OCI-LY1 (cell line): ENCODE data around the gene EFHD2.
A peak's percentile ranks its signal among the peaks of the same experiment; 100 is the strongest.

Experiments used
- CTCF ChIP-seq: fragments of 200-600 bp; sonication (generic), shearing (Covaris generic); IDR thresholded peaks from 2 replicates; pipeline ENCODE4 v1.5.1; 2017; ENCODE audit warnings: mild to moderate bottlenecking, antibody characterized with exemption, low read length, moderate library complexity, mixed read lengths
- EZH2 ChIP-seq: fragments of 200-600 bp; sonication (generic), shearing (Covaris generic); IDR thresholded peaks from 2 replicates; pipeline ENCODE4 v1.8.0; 2017; ENCODE audit warnings: borderline replicate concordance, mixed run types, mild to moderate bottlenecking, antibody characterized with exemption, low read length, moderate library complexity, mixed read lengths

GRCh38 chr1:15430787-15431570, 21.3 kb downstream of the EFHD2 start:
- TF ChIP-seq EZH2: no peak
- TF ChIP-seq CTCF: peak; percentile 97
